ENCODE data around the gene EIF4B. TPM values are rescaled to one million over a fixed set of nuclear protein-coding genes. Genes with fewer than 3 reads are reported as not detected.

EIF4B gene
- total RNA-seq, 1 donor from 2014 or later: 904 TPM

DNA sequence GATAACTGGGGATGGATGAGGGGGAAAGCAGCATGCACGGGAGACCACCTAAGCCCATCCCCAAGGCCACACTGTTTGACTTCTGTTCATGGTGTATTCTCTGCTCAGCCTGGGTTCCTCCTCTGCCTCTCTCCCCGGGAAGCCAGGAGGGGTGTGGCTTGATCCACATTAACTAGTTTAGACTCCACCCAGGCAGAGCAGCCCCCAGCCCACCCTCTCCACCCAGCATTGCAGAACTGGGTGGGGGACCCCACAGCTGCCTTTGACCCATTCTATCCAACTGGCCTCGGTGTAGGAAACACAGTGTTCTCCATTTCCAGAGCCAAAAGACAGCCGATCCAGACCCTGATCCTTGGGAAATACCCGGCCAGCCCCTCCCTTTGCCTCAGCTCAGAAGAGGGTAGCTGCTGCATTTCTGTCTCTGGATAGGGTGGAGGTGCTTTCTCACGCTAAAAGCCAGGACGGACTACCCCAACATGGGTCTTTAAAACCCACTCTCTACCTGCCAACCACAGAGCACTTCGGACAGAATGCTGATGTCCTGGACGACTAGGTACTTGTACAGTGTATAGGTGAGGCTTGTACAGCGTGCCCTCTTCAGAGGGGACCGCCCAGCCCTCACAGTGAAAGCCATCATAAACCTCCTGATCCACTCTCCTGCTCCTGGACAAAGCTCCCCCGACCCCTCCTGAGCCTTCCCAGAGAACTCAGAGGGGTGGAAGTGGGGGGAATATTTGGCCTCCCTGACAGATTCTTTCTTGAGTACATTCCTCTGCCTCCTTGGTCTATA, 63.6 kb downstream of the EIF4B start:
- no peak for DNase-seq (ENCODE audit: low read depth in 2 of 2)

DNA sequence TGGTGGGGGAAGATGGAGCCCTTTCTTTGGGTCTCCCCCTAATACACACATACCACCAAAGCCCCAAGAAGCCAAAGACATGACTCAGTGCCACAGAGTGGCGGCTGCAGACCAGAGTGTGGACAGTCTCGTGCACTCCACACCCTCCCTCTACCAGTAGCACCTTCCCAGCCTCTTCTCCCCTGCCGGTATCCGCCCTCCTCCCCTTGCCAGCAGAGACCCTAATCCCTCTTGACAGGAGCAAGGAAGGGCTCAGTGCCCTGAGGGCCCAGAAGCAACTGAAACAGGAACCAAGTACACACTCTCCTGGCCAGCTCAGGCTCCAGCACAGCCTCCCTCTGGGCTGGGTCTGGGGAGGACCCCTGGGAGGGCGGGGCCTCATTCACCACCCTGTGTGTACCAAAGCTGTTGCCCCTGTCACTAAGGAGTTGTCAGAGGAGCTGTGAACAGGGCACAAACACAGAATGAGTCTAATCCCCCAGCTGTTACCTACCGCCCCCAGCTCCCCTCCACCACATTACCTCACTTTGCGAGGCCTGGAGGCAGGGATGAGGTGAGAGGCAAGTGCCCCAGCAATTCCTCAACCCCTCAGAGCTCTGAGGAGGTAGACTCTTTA, 64.7 kb downstream of the EIF4B start:
- no peak for DNase-seq (ENCODE audit: low read depth in 2 of 2)

DNA sequence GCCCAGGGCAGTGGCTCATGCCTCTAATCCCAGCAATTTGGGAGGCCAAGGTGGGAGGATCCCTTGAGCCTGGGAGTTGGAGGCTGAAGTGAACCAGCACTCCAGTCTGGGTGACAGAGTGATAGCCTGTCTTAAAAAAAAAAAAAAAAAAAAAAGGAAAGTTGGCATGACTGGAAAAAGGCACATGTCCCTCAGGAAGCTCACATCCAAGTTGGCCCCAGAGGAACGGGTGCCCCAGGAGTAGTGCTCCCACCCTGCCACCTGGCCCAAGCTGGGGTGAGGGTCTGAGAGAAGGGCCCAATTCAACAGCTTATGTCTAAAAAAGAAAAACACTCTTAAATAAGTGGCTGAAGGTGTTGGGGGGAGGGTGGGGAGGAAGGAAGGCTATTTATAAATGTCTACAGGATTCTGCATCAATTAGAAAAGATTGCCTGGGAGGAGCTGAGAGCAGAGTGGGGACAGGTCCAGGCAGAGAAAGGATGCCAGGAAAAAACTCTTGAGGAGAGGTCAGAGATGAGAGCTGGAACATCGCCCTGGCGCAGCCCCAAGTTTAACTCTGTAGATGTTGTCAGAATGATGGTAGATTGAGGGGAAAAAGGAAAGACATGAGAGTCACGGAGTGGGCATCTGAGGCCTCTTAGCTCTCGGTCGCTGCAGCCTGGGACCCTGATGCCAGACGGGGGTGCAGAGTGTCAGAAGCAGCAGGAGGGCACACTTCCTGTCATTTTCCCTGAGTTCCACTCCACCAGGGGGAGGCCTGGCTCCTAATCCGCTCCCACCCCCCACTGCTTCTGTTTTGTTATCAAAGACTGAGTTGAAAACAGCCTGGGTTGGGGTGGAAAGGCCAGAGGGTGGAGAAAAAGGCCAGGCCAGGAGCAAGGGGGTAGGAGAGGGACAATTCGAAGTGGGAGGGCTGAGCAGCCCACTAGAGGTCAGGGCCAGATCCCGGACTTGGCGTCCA, 65.6 kb downstream of the EIF4B start:
- peak; percentile 39 to 47 for DNase-seq (ENCODE audit: low read depth in 2 of 2)

DNA sequence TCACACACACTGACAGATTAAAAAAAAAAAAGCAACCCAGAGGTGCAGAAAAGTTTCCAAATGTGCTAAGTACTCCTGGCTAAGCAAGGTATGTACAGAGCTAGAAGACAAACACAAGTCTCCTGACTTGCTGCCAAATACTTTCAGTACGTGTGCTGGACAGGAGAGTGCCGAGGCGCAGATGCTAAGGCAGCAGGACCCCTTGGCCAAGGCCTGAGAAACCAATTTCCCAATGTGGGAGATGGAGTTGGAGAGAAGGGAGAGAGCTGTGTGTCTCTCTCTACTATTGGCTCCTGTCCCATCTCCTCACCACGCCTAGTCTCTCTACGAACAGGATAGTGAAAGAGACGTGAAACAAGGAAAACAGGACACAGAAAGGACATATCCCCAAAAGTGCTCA, 67.6 kb downstream of the EIF4B start:
- no peak for DNase-seq (ENCODE audit: low read depth in 2 of 2)

DNA sequence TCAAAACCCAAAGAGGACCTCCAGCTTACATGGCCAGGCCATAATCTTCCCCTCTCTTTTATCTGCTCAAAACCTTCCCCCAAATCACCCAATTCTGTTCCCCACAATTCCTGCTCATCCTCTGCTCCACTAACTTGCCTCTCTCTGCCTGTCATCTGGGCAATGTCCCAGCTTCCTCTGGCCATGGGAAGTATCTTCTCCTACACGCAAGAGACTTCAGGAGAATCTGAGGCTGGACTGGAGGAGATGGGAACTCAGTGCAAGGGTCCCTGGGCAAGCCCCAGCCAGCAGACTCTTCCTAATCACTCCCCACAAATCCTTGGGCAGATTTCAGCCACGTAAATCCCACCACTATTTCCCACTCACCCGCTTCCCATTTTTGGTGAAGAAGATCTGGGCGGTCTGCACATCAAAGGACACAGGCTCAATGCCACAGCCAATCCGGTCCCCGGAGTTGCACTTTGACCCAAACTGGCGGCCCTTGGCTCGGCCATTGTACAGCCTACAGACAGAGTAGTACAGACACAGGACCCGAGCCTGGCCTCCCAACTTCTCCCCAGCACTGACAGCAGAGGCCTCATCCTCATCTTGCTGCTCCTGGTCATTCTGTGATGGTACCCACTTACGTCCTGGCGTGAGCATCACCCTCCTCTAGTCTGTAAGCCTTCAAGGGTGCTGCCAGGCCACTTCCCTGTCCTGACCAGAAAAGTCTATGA, 68.2 kb downstream of the EIF4B start:
- no peak for DNase-seq (ENCODE audit: low read depth in 2 of 2)

DNA sequence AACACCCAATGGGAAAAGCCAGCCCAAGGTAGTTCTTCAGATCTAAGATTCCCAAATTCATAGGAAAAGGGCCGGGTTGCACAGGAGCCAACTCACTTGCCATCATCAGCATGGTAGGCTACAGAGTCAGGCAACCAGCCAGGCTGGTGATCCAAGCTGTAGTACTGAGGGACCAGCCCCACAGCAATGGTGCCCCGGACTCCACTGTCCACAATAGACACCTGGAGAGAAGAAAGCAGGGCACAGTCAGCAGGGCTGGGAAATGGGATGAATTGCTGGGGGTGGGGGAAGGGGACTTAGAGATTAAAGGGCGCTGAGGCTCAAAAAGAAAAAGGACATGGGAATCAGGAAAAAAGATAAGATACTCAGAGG, 68.7 kb downstream of the EIF4B start:
- DNase-seq (ENCODE audit: low read depth in 2 of 2): no peak

DNA sequence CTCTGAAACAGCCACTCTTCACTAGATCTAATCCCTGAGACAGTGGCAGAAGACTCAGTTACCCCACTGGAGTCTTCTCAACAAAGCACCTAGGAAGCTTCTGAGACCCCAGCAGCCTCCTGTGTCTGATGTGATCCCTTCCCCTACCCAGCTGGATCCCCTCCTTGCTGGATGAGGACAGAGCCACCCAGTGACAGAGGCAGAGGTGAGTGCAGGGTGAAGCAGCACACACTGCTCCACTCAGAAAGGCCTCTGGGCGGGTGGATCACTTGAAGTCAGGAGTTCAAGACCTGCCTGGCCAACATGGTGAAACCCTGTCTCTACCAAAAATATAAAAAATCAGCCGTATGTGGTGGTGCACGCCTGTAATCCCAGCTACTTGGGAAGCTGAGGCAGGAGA, 70.2 kb downstream of the EIF4B start:
- no peak for DNase-seq (ENCODE audit: low read depth in 2 of 2)

DNA sequence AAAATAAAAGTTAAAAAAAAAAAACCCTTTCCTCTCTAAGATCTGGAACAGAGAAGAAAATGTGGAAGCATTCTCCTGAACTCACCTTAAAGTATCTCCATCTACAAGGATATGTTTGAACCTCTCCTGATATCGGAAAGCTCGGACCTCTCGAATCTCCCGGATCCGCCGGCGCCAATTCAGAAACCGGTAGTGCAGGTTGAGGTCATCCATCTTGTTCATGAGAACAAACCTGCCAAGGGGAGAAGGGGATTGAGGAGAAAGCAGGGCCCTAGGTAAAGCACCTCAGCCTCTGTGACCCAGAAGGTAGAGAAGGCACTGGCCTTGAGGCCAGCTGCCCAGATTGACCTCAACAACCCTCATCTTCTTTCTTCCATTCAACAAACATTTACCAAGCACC, 70.8 kb downstream of the EIF4B start:
- no peak for DNase-seq (ENCODE audit: low read depth in 2 of 2)

DNA sequence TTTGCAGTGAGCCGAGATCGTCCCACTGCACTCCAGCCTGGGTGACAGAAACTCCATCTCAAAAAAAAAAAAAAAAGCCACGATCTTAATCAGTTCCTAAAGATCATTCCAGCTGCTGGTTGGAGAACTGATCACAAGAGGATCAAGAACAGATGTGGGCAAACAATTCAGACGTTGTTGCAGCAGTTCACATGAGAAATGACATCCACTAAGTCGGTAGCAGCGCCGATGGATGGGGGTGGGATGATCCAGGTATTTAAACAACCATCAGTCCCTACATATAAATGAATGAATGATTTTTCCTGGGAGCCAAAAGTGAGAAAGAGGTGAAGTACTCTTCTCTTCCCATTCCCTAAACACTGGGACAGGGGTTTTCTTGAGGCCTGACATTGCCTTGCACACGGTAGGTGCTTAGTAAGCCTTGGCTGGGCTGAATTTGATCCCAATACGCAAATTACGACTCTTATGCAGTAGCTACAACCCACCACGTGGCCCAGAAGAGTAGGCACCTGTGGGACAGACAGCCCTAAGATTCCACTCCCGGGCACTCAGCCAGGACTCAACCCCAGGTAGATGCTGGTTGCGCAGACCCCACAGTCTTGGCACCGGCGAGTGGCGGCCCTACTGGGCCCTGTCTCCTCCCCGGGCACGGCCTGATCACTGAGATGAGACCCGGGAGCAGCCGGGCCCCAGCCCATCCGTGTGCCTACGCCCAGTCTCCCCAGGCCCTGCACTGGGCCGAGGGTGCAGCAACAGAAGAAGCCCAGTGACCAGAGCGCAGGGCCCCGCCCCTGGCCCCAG, 72.4 kb downstream of the EIF4B start:
- DNase-seq (ENCODE audit: low read depth in 2 of 2): no peak

DNA sequence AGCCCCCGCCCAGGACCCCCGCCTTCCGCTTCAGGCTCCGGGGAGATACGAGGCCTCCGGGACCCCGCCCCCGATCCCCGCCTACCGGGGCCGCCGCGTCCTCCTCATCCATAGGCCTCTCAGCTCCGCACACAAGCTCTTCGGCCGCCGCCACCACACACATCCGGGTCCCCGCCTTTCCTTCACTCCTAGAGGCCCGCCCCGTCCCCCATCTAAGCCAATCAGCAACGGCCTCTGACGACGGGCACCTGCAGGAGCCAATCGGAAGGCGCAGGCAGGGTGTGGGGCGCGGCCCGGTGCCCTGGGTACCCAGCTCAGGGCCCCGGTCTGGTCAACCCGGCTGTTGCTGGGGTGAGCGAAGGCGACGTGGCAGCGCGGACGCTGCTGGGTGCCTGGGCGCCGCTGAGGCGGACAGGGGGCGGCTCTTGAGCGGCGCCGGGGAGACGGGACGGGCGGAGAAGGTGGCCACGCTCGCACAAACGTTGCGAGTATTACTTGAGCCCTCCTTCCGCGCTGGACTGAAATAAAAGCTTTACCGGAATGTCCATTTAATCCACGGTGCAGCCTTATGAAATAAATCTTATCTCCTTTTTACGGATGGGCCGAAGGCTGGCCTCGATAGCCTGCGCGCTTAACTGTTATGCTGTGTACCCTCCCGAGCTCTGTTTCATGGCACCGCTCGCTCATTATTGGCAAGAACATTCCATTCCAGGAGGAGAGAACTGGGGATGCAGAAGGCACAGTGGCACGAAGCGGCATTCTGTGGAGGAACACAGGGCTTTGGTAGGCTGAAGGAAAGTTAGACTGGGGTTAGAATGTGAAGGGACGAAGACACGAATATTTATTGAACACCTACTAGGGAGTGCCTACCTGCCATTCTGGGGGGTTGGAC, 73.2 kb downstream of the EIF4B start, which contains the start of gene SPRYD3:
Gene SPRYD3 (minus strand): TSS at position 165 of the 892 bp plus-strand sequence. CDS start 57 bp downstream, at position 108.
- DNase-seq (ENCODE audit: low read depth in 2 of 2): peak; percentile 95 to 98

DNA sequence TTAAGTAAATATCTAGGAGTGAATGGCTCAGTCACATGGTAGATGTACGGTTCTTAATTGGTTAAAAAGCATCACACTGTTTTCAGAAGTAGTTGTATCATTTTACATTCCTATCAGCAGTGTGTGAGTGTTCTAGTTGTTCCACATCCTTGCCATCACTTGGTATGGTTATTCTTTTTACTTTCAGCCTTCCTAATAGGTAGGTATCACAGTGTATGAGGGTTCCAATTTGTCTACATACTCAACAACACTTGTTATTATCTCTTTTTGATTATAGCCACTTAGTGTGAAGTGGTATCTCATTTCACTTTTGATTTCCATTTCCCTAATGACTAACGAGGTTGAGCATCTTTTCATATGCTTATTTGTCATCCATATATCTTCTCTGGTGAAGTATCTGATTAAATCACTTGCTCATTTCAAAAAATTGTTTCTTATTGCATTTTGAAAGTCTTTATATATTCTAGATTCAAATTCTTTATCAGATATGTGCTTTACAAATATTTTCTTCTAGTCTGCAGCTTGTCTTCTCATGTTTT, 76.5 kb downstream of the EIF4B start:
- no peak for DNase-seq (ENCODE audit: low read depth in 2 of 2)

DNA sequence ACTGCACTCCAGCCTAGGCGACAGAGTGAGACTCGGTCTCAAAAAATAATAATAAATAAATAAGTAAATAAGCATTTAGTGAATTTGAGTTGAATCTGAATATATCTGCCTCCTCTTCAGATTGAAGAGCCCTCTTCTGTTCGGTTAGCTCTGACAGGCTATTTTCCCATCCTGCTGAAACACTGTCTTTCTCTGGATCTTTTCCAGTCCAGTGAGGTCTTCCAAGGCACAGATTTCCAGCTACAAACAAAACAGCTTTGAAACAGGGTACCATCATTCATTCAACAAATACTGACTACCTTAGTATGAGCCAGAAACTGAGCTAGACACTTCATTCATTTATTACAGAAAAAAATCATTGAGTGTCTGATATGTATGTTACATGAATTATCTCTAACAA, 80.1 kb downstream of the EIF4B start:
- no peak for DNase-seq (ENCODE audit: low read depth in 2 of 2)

DNA sequence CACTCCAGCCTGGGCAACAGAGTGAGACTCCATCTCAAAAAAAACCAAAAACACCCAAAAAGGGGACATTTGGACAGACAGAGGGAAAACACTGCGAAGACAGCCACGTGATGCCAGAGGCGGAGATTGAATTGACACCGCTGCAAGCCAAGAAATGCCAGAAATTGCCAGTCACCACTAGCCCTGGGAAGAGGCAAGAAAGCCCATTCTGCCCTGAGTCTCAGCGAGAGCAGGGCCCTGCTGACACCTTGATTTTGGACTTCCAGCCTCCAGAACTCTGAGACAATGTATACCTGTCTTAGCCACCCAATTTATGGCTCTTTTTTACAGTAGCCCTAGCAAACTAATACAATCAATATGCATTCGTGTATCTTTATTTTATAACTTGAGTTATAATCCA, 83.8 kb downstream of the EIF4B start:
- DNase-seq (ENCODE audit: low read depth in 2 of 2): no peak

DNA sequence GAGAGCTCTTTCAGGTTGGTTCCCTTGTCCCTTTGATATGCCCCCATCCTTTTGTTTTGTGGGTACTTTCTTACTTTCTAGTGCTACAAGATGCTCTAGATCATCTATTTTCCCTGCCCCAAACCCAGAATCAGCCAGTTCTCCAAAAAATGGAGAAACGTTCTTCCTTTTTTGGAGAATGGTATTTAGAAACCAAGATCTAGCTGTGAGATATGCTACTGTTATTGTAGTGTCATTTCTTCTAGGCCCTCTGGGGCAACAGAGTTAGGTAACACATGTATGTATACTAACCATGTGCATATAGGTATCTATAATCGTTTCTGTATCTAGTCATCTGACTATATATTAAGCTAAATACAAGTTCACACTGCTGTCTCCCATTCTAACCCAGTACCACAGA, 84.3 kb downstream of the EIF4B start:
- DNase-seq (ENCODE audit: low read depth in 2 of 2): no peak

DNA sequence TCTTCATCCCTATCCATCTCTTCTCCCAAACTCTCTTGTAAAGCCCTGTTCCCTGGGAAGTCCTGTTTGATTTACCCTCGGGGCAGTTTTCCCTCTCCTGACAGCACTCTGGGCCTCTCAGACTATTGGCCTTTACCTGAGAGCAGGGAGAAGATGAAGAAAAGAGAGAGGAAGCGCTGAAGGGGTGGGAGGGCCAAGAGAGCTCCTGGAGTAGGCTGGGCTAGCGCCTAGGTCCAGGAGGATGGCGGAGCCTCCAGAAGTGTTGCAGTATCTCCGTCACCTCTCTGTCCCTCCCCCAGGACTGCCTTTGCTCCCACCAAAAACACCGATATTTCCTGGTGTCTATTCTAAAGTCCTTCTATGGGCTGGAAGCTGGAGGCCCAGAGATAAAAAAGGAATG, 85.5 kb downstream of the EIF4B start:
- no peak for DNase-seq (ENCODE audit: low read depth in 2 of 2)
